ENCODE measurements around the gene CELF1.
"Not testable (repeated sequence)": the region's sequence is repeated elsewhere in the genome, so short reads cannot be mapped to it uniquely, and the experiment has no call there.

Gene CELF1

DNA sequence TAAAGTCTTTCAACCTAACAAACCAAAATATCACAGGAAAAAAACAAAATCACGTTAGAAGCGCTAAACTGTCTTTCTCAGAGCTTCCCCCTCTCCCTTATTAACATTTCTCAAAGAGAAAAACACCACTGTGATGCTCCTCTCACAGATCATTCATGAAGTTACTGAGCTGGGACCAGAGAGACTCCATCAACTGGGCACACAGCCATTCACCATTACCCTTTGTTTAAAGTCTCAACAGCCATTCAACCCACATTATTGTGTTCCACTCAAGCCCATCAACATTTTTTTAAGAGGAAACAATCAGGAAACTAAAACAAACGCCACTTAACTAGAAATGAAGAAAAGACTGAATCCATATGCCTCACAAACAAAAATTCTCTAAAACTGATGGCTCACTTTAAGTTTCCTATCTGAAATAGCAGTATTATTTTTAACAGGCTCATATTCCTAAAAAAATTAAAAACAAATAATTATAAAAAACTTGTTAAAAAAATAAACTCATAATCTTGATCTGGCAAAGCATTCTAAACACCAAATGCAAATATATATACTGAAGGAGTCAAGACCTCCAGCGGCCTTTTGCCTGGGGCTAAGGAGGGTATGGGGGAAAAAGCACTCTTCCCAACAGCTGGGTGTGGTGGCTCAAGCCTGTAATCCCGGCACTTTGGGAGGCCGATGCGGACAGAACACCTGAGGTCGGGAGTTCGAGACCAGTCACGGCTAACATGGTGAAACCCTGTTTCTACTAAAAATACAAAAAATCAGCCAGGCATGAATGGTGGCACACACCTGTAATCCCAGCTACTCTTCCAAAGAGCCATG lies 14.0 kb downstream of the CELF1 start:
- no peak for DNase-seq (ENCODE audit: low read depth)

GRCh38 chr11:47536915-47537314 lies 16.0 kb downstream of the CELF1 start:
- no peak for DNase-seq (ENCODE audit: low read depth)

DNA sequence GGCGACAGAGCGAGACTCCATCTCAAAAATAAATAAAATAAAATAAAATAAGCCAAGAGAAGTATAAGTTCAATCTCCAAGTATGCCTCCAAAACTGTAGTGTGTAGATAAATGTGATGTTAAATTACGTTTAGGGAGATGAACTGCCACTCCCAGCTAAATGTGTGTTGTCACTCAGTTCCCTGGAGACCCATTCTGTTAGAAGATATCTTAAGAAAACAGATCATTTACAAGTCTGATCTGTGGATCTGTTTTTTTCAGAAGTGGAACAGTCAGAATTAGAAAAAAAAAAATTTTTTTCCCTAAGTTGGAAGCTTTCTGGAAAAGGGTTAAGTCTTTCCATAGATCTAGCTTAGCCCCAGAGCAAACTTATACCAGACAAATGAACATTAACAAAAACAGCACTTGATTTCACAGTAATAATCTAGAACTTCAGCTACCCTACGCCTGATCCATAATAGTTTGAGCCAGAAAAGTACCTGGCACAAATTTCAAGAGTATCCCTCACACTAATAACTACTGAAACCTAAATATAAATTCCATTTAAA lies 18.2 kb downstream of the CELF1 start:
- no peak for DNase-seq (ENCODE audit: low read depth)

- peak; percentile 45 for DNase-seq (ENCODE audit: low read depth)
These were observed 19.2 kb downstream of the CELF1 start for GRCh38 chr11:47533690-47534151.

- DNase-seq (ENCODE audit: low read depth), result no peak
These were observed 20.2 kb downstream of the CELF1 start for GRCh38 chr11:47532597-47533213.

GRCh38 chr11:47531666-47532065 lies 21.3 kb downstream of the CELF1 start:
- no peak for DNase-seq (ENCODE audit: low read depth)

DNA sequence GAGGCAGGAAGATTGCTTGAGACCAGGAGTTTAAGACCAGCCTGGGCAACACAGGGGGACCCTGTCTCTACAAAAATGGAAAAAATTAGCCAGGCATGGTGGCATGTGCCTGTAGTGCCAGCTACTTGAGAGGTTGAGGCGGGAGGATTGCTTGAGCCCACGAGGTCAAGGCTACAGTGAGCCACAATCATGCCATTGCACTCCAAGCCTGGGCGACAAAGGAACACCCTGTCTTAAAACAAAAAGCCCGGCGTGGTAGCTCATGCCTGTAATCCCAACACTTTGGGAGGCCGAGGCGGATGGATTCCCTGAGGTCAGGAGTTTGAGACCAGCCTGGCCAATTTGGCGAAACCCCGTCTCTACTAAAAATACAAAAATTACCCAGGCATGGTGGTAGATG lies 22.2 kb downstream of the CELF1 start:
- DNase-seq (ENCODE audit: low read depth), result not testable (repeated sequence)

GRCh38 chr11:47529951-47530350 lies 23.0 kb downstream of the CELF1 start:
- DNase-seq (ENCODE audit: low read depth), result no peak

DNA sequence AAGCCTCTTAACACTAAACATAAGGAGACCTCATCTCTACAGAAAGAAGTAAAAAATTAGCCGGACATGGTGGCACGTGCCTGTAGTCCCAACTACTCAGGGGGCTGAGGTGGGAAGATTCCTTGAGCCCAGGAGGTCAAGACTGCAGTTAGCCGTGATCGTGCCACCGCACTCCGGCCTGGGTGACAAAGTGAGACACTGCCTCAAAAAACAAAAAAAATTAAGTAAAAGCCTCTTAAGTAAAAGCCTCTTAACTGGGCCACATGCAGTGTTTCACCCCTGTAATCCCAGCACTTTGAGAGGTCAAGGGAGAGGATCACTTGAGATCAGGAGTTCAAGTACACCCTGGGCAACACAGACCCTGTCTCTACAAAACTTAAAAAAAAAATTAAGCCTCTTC lies 25.7 kb downstream of the CELF1 start:
- no peak for DNase-seq (ENCODE audit: low read depth)

- DNase-seq (ENCODE audit: low read depth), result not testable (repeated sequence)
These were observed 26.9 kb downstream of the CELF1 start for GRCh38 chr11:47526032-47526431.

GRCh38 chr11:47524291-47524874 lies 28.5 kb downstream of the CELF1 start:
- DNase-seq (ENCODE audit: low read depth), result no peak

GRCh38 chr11:47523490-47524225 lies 29.3 kb downstream of the CELF1 start:
- peak; percentile 60 for DNase-seq (ENCODE audit: low read depth)

GRCh38 chr11:47518212-47518964 lies 34.5 kb downstream of the CELF1 start:
- DNase-seq (ENCODE audit: low read depth), result no peak

DNA sequence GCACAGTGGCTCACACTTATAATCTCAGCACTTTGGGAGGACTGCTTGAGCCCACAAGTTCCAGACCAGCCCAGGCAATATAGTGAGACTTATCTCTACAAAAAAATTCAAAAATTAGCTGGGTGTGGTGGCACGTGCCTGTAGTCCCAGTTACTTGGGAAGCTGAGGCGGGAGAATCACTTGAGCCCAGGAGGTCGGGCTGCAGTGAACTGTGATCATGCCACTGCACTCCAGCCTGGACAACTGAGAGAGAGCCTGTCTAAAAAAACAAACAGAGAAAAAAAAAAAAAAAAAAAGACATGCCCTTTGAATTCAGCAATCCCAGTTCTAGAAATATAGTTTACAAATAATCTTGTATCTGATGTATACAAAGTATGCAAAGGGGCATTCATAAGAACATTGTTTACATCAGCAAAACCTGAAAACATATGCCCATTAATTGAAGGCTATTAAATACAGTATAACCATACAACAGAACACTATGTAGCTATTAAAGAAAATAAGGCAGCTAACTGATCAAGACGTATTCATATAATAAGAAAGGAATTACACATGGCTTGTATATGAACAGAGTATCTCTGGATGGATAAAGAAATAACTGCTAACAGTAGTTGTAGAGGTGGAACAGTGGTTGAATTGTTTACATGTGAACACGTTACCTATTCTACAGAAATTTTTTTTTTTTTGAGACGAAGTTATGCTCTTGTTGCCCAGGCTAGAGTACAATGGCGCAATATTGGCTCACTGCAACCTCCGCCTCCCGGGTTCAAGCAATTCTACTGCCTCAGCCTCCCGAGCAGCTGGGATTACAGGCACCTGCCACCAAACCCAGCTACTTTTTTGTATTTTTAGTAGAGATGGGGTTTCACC lies 35.7 kb downstream of the CELF1 start:
- no peak for DNase-seq (ENCODE audit: low read depth)

GRCh38 chr11:47516155-47516554 lies 36.8 kb downstream of the CELF1 start:
- no peak for DNase-seq (ENCODE audit: low read depth)

DNA sequence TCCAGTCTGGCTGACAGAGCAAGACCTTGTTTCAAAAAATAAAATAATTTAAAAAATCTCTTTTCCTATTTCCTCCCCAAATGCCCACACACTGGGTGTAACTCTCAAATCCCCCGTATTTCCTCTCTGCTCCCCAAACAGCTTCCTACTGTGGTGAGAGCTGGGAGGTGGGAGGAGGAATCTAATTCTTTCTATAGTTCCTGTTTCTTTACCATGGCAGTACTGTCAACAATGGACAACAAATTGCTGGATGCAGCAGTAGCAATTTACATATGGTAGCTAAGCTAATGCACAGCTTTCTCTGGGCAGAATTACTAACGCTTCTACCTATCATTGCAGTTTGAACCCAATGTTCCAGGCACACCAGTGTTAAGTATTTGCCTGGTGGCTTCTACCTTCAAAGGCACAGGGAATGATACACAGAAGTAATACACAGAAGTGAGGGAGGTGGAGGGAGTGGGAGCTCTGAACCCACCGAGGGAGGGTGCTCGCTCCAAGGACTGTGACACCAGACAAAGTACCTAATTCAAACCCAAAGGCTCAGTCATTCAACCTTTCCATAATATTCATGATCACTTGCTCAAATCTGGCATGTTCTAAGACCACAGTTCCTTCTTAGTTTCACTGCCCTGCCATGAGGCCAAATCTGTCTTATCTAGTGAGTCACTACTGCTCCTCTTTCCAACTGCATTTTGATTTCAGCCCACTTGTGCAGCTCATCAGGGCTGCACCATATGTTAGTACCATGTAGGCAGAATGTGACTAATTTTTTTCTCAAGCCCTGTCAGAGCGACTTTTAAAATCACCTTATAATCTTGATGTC lies 37.9 kb downstream of the CELF1 start:
- no peak for DNase-seq (ENCODE audit: low read depth)

GRCh38 chr11:47512701-47513100 lies 40.2 kb downstream of the CELF1 start:
- DNase-seq (ENCODE audit: low read depth), result no peak

- no peak for DNase-seq (ENCODE audit: low read depth)
These were observed 41.0 kb downstream of the CELF1 start for GRCh38 chr11:47511917-47512316.

DNA sequence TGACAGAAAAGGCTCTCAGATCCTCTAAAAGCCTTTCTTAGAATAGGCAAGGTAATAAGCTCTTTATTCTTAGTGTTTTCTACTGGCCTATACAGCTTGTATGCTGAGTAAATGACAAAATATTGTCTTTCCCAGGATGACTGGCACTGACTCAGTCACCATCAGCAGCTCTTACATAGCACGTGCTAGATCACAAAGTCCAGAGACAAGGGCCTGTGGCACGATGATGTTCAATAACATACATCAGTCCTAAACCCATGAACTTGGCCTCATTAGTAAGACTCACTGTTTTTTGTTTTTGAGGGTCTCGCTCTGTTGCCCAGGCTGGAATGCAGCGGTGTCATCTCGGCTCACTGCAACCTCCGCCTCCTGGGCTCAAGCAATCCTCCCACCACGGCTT lies 42.7 kb downstream of the CELF1 start:
- no peak for DNase-seq (ENCODE audit: low read depth)

Measured in GM04504 (cell line).